Calu3 (cell line): ENCODE measurements around the gene CLK3. TPM values are rescaled to one million over a fixed set of nuclear protein-coding genes. Genes with fewer than 3 reads are reported as not detected.

ENCODE experiments used
- BruUV-seq: library from RNA; stranded (reverse); fragments of 400-500 nt; replicated peaks from 2 replicates; lab custom pipeline; 2021; lab: Mats Ljungman, UMichigan
- CTCF ChIA-PET: fragments of 300-600 bp; sonication (Branson Sonifier 250); formaldehyde crosslinking; loops from one replicate; lab custom pipeline; 2022; ENCODE audit warnings: antibody characterized with exemption; lab: Charles Lee
- DNase-seq: peaks from one replicate; pipeline ENCODE4 v3.0.0; 2022
- H3K27ac Mint-ChIP-seq: one replicate; pipeline ENCODE4 v1.8.0; 2022; ENCODE audit warnings: mixed read lengths; ENCODE audit not compliant: unreplicated experiment
- H3K27me3 Mint-ChIP-seq: one replicate; pipeline ENCODE4 v1.8.0; 2022; ENCODE audit warnings: mixed read lengths; ENCODE audit not compliant: unreplicated experiment
- H3K36me3 Mint-ChIP-seq: one replicate; pipeline ENCODE4 v1.8.0; 2022; ENCODE audit warnings: mild to moderate bottlenecking, moderate library complexity, mixed read lengths; ENCODE audit not compliant: insufficient read depth, unreplicated experiment
- H3K4me1 Mint-ChIP-seq: one replicate; pipeline ENCODE4 v1.8.0; 2022; ENCODE audit warnings: mild to moderate bottlenecking, low read depth, mixed read lengths; ENCODE audit not compliant: unreplicated experiment
- H3K4me3 Mint-ChIP-seq: one replicate; pipeline ENCODE4 v1.8.0; 2022; ENCODE audit warnings: mild to moderate bottlenecking, low read depth, moderate library complexity, mixed read lengths; ENCODE audit not compliant: unreplicated experiment
- H3K9me3 Mint-ChIP-seq: one replicate; pipeline ENCODE4 v1.8.0; 2022; ENCODE audit warnings: low read depth, mixed read lengths; ENCODE audit not compliant: unreplicated experiment
- CTCF ChIP-seq: fragments of 200-600 bp; IDR thresholded peaks from one replicate; pipeline ENCODE4 v1.8.0; 2022; ENCODE audit warnings: antibody characterized with exemption; ENCODE audit not compliant: unreplicated experiment
- intact Hi-C: fragments of 100-400 bp; cut with micrococcal nuclease; formaldehyde crosslinking; loops from one replicate; pipeline ENCODE4 v1.10.0; 2022; ENCODE audit not compliant: unreplicated experiment
- total RNA-seq: library from RNA; stranded (reverse); gene quantifications from 2 replicates; pipeline ENCODE4 v1.2.3, GENCODE V29; 2022

Gene CLK3
- total RNA-seq, 1 experiment from 2014 or later, result 93.5 TPM

- Mint-ChIP-seq H3K36me3 (no peaks in the 10 kb centered on the region), H3K27me3 (no peaks in the 10 kb centered on the region), H3K9me3 (no peaks in the 10 kb centered on the region), H3K4me1 (peaks cover 26% of the 10 kb centered on the region), H3K27ac (no peak overlapping the region), H3K4me3 (no peak overlapping the region)
- CTCF ChIA-PET, result no interaction called here
- BruUV-seq, result no TSS peak
- intact Hi-C loops, result no loop called here
- TF ChIP-seq CTCF, result no peak
- DNase-seq, result no peak
Observed at GRCh38 chr15:74662064-74662860, 46.6 kb downstream of the CLK3 start.

- no peaks in the 10 kb centered on the region for H3K9me3 Mint-ChIP-seq
- no peak for DNase-seq
- no TSS peak for BruUV-seq
- H3K36me3 Mint-ChIP-seq, result no peaks in the 10 kb centered on the region
- no peak for TF ChIP-seq CTCF
- H3K4me1 Mint-ChIP-seq, result peaks cover 14% of the 10 kb centered on the region
- no peak overlapping the region for H3K4me3 Mint-ChIP-seq
- intact Hi-C loops, result no loop called here
- H3K27ac Mint-ChIP-seq, result no peak overlapping the region
- CTCF ChIA-PET, result interaction anchor here (0.7 to 1.5 kb wide), 3 partner anchors 14 to 16 kb away, joined by 3 read pairs; no protein-coding TSS in a partner anchor
- H3K27me3 Mint-ChIP-seq, result no peaks in the 10 kb centered on the region
Observed at GRCh38 chr15:74663303-74664027, 47.8 kb downstream of the CLK3 start.

- Mint-ChIP-seq H3K27ac (no peak overlapping the region), H3K36me3 (no peaks in the 10 kb centered on the region), H3K27me3 (no peaks in the 10 kb centered on the region), H3K9me3 (no peaks in the 10 kb centered on the region), H3K4me1 (peaks cover 13% of the 10 kb centered on the region), H3K4me3 (no peak overlapping the region)
- CTCF ChIA-PET, result interaction anchor here (0.7 to 1.5 kb wide), 4 partner anchors 13 to 16 kb away, joined by 3 to 4 read pairs (median 3); no protein-coding TSS in a partner anchor
- peak; percentile 14 for DNase-seq
- intact Hi-C loops, result no loop called here
- BruUV-seq, result no TSS peak
- no peak for TF ChIP-seq CTCF
Observed at GRCh38 chr15:74664028-74664616, 48.5 kb downstream of the CLK3 start.

- no peak overlapping the region for H3K4me3 Mint-ChIP-seq
Observed at GRCh38 chr15:74664670-74665069, 49.0 kb downstream of the CLK3 start.

More at GRCh38 chr15:74664670-74665069, 49.0 kb downstream of the CLK3 start:
- intact Hi-C loops, result no loop called here
- no TSS peak for BruUV-seq
- no peak overlapping the region for H3K27ac Mint-ChIP-seq
- peaks cover 13% of the 10 kb centered on the region for H3K4me1 Mint-ChIP-seq
- DNase-seq, result no peak
- no peak for TF ChIP-seq CTCF
- no peaks in the 10 kb centered on the region for H3K27me3 Mint-ChIP-seq
- CTCF ChIA-PET, result interaction anchor here (0.5 to 1.4 kb wide), 2 partner anchors 13 to 34 kb away, joined by 4 read pairs; no protein-coding TSS in a partner anchor
- H3K9me3 Mint-ChIP-seq, result no peaks in the 10 kb centered on the region
- H3K36me3 Mint-ChIP-seq, result no peaks in the 10 kb centered on the region
